GM18498 (cell line): ENCODE data around the gene C6orf15.

Experiments used
- ATAC-seq: cut with Tn5 transposase; IDR thresholded peaks from one replicate; pipeline ENCODE4 v1.9.1; 2021; ENCODE audit warnings: mild to moderate bottlenecking, moderate library complexity; ENCODE audit not compliant: unreplicated experiment

C6orf15 gene

DNA sequence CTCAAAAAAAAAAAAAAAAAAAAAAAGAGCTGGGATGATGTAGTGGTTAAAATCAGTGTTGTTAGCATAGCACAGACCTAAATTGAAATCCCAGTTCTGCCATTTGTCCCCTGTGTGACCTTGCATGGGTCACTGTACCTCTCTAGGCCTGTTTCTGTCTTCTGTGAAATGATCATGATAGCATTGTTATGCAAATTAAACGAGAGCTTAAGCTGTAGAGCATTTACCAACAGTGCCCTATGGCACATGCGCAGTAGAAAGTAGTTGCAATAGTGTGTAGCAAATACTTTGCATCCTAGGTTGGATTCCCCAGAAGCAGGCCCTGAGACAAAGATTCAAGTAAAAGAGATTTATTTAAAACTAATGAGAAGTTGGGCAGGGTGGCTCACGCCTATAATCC is 19.2 kb upstream of the C6orf15 start:
- no peak for ATAC-seq

DNA sequence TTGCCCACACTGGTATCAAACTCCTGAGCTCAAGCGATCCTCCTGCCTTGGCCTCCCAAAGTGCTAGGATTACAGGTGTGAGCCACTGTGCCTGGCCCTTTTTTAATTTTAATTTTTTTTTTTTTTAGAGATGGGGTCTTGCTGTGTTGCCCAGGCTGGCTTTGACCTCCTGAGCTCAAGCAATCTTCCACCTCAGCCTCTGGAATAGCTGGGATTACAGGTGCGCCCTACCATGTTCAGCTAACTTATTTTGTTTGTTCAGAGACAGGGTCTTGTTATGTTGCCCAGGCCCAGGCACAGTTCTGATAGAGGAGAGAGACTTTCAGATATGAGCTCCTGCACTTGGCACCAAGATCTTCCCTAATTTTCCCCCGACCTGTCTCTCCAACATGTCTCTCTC is 18.4 kb upstream of the C6orf15 start:
- no peak for ATAC-seq

DNA sequence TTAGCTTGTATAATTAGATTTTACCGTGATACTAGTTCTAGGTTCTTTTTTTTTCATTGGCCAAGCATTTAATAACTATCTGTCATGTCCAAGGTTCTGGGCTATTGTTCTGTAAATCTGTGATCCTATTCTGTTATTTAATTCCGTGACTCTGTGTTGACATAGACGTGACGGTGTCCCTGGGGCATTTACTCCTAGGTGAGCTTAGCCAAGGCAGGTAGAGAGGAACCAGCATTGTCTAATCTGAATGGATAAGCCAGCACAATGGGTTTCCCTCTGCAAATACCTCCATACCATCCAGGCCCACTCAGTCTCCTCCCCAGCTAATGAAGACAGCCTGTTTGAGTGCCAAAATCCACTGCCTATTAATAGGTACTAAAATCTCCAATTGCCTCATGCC is 16.8 kb upstream of the C6orf15 start:
- no peak for ATAC-seq

DNA sequence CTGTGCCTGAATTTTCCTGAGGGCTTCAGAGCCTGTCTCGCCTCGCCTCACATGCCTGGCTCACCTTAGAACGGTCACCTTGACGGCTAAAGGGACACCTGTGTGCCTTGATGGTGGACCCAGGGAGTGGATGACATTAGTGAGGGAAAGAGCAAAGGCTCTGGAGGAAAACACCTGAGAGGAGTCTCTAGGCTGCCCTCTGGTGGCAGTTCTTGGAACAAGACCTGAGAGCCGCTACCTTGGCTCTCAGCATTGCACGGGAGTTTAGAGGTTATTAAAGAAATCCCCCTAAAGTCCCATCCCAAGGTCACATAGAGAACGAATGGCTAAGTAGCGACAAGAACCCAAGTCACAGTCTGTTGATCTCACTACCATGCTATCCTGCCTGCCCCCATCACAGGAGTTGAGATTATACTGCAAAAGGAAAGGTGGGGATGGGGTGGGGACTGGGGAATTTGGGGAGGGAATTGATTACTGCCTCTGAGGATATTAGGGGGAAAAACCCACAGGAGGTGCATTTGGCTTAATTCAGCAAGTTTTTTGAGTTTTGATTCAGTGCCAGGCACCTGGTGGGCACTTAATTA is 15.8 kb upstream of the C6orf15 start:
- ATAC-seq, result no peak

DNA sequence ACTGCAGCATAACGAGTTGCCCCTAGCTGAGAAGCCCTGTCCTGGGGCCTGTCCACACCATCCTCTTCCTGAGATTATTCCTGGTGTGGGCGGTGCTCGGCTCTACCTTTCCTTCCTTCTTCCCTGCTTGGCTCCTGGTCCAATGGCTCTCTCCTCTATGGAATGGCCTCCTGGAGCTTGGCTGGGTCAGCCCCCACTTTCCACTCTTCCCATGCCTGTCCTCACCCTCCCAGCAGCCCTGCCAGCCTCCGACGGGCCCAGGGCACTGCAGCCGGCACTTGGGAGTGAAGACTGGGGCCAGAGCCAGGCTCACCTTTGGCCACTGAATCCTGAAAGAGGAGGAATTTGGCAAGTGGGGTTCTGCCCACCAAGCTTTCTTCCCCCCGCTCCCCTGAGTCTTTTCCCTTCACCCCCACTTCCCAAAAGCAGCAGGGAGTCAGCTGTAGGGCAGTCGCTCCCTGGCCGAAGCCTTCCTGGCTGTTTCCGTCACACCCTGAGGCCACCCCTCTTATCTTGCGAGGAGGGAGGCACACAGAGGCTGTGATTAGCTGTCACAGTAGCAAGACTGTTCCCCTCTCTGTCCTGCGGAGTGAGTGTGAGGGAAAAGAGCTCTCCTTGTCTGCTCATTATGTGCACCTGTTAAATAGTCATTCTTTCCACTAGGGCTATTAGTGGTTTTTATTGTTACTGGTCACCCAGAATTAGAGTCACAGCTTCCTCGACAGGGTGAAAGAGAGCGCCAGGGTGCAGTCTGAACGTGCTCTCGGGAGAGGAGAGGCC is 14.2 kb upstream of the C6orf15 start:
- ATAC-seq, result no peak

DNA sequence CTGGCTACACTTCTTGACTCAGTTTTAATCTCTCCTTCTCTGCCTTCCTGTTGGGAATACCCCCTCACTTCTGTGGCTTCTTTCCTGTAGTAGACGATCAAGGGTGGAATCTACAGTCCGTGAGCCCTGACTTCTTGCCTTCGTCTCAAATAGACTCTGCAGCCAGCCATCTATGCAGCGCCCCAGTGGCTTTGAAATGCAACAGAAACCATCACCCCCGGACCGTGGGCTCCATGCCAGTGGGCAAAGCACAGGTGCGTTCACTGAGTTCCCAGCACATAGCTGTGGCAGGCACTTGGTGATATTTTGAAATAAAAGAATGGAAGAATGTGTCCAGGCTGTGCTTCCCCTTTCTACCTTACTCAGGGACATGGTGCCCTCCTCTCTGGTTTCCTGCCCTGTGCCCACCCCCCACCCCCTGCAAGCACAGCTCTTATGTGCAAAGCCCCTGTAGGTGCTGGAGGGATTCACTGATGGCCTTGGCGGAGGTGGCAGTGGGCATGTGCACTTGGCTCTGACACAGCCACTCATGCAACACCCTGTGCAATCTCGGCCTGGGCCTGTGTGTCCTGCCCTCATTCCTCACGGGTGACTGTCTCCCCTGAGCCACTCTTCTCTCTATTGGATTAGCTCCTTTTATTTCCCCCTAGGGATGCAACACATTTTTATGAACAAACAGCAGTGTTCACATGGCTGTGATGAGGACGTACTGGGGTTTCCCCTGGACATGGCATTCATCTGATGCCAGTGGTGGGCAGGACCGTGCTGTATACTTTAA is 13.4 kb upstream of the C6orf15 start:
- ATAC-seq, result no peak

DNA sequence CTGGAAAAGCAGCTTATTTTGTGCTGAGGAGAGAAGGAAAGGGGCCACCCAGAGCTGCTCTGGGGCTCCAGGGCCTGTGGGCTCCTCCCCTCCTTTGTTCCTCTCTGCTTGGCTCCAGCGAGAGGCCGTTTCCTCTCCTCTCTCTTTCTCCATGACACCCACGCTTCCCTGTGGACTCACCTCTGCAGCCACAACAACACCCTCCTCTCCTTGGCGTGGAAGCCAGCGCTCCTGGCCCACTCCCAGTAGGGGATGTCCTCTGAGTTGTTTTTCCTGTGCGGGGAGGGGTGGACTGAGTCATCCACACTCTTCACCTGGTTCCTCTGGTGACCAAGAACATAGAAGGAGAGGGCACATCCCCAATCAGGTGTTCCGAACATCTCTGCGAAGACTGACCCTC is 12.8 kb upstream of the C6orf15 start:
- ATAC-seq, result no peak

DNA sequence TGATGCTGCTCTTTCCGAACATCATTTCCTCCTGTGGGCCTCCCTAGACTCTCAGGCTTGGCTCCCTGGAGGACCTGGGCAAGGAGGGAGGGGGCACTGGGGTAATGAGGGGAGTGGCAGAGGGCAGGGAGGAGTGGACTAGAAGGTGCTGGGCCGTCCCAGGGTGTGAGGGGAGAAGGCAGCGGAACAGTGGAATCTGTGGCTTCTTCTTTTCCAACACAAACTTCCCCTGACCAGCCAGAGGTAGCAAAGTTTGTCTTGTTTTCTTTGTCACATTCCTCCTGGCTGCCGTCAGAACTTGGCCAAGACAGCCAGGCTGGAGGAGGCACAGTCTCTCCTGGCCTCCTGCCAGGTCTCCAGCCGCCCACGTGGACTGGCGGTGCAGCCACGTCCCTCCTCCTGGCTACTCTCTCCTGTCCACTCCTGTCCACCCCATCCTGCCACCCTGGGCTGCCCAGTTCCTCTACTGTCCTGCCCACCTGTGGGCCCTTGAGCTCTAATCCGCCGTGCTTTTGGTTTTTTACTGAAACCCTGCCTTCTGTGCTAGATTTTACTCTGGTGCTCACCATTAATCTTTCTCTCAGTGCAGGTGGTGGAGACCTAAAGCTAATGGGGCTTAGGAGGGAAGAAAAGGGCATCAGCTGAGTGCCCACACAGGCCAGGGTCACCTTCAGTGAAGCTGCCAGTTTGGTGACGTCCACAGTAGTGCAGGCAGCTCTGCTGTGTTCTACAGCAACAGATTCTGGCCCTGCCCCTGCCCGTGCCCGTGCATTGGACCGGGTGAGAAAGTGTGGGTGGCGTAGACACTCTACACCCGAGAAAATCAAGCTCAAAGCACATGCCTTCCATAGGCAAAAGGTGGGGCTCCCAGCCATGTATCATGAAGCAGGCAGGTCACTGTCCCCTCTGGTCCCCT is 10.7 kb upstream of the C6orf15 start:
- ATAC-seq, result no peak

DNA sequence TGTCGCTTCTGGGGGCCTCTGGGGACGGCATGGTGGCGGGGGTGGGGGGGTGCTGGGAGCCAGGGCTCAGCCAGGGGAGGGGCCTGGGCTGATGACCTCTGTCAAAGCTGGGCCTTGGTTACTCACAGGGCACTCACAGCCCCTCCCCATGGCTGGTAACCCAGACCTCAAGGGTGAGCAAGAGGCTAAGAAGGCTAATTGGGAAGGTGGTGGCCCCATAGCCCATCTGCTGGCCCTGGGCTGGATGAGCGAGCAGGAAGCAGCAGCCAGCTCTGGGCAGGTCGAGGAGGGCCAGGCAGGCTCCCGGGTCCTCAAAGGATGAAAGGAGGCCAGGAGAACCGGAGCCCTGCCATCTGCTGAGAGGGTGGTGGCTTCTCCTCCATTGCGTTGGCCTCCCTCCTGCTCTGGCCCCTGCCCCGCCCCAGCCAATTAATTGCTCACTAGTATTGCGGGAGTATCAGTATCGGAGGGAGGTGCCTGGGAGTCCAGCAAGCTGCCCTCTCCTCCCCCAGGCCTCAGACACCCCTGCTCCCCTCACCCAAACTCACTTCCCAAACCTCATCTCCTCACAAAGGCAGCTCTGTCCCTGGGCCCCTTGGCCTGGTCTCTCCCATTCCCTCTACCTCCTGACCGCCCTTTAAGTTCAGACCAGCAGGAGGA is 8.9 kb upstream of the C6orf15 start:
- no peak for ATAC-seq

DNA sequence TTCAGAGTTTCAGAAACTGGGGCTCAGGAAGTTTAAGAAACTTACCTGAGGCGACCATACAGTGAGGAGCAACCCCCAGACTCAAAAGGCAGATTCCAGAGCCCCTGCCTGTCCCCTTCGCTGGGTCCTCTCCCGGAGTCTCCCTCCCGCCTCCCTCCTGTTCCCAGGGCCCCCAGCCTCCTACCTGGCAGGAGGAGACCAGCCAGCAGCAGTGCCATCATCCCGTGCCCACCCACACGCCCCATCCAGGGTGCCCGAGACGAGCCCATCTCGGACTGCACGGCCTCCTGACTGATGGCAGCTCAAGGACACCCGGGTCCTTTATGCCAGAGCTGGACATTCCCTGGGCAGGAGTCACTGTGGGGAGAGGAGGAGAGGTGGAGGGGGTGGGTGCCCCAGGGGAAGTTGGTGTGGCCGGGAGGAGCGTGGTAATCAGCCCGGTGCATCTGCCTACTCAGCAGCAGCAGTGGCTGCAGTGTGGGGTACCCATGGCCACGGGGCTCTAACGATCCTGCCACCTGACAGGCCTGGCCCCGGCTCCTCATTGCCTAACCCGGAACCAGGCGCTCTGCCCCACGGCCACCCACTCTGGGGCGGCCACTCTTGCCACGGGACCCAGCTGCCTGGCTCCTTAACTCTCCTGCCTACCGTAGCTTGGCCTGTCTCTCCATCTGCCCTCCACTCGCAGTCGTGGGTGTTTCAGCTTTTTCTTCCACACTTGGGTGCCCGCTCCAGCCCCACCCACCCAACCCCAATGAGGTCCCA is 8.0 kb upstream of the C6orf15 start, which contains the start of gene CDSN:
TSS of gene CDSN (minus strand) at position 296 of the 765 bp plus-strand sequence. CDS start at position 269, 27 bp downstream.
- ATAC-seq, result no peak

DNA sequence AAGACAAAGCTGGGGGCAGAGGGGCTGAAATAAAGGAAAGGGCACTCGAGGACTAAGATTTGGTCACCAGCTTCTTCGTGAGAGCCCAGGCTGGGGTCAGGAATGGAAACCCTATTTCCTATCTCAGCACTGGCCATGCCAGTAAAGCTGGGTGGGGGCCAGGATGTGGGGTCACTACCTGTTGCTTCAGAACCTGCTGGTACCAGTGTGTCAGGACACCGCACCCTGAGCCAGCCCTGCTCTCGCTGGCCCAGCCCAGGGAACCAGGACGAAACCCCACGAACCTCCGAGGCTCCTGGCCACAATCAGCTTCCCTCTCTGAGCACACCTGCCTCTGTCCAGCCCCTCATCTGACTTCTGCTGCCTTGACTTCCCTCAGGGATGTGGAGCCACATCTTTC is 5.8 kb upstream of the C6orf15 start:
- no peak for ATAC-seq

DNA sequence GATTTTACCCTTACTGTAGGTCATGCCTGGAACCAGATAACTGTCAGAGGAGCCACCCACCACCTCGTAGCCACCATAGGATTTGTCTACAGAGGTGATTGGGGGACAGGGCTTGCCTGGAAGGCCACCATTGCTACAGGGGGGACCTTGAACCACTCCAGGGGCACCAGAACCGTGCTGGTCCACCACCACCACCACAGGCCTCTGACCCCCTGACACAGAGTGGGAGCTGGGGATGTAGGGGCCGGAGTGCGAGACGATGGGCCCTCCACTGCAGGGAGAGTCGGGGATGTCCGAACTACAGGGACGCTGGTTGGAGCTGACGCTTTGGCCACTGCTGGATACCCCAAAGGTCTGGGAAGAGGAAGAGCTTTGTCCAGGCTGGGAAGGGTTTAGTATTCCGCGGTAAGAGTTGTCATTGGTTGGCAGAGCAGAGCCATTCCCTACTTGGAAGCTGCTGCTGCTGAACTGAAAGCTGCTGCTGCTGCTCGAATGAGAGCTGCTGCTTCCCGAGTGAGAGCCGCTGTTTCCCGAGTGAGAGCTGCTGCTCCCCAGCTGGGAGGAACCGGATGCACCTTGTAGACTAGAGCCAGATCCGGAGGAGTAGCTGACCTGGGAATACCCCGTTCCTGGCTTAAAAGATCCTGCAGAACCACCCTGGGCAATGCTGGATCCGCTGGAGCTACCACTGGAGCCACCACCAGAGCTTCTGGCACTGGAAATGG is 4.4 kb upstream of the C6orf15 start:
- ATAC-seq, result no peak

DNA sequence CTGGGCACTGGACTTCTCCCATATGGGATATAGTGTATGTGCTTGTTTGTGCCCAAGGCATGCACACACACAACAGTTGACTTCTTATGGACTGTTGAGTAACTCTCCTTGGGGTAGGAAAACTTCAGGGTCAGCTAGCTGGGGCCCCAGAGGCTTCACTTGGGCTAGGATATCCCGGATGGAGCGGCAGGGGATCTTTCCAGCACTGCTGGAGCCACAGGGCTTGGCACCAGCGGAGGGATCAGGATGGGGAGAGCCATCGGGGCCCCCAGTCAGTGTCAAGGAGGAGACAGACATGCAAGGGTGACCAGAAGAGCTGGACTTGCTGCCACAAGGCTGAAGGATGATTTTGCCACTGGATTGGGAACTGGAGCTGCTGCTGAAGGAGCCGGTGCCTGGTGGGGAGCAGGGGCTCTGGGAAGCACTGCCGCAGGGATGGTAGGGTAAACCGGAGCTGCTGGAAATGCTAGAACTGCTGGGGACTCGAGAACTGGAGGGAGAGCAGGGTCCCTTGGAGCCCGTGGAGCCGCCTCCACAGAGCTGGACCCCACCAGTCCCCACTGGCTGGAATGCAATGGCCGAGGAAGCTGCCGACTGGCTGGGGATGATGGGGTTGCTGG is 3.7 kb upstream of the C6orf15 start:
- no peak for ATAC-seq

DNA sequence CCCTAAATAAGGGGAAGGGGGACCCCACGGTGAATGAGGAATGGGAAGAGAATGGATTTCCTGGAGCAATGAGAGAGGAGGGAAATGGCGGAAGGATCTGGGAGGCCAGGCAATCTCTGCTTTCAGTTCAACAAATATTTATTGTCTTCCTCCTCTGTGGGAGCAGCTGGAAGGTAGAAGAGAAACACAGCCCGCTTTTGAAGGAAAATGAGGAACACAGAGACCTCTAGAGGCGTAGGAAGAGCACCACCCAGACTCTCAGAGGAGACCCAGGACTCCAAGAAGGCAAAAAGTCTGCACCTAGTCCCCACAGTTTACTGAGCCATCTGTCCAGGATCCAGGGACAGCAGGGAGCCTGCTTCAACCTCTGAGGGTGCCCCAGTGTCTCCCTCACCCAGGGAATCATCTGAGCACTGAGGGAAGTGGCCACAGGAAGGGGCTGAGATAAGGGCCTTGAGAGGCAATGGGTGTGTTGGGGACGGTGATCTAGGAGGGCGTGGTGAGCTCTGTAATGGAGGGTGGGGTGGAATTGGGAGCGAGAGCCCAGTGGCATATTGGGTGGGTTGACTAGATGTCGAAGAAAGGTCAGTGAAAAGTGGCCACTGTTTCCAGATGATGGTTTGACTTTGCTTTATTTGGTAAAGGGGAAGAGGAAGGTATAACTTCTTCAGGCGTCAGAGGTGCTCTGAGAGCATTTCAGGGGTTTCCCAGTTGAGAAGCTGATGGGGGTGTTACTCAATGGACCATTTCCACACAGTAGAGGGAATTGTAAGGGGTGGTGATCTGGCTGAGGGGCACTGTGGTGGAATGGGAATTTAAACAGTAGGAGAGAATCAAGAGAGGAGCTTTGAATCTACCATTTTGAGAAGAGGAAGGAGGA is 2.8 kb upstream of the C6orf15 start:
- ATAC-seq, result no peak

DNA sequence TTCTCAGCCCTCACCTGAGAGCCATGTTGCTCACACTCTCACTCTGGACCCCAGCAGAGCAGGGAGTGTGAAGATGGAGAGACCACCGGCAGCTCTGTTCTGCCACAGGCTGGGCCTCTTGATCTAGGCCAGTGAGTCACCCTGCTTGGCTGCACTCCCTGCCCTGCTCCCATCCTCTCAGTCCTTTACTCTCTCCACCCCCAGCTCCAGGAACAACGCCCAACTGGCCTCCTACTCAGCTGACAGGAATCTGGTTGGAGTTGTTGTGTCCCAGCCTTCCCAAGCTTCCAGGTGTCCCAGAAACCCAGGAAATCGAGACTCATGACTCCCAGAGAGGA is 2.1 kb upstream of the C6orf15 start, which contains the start of gene PSORS1C1:
TSS of gene PSORS1C1 (plus strand) at position 260 of the 338 bp plus-strand sequence. CDS start 14,833 bp downstream, outside the sequence.
- ATAC-seq, result no peak

DNA sequence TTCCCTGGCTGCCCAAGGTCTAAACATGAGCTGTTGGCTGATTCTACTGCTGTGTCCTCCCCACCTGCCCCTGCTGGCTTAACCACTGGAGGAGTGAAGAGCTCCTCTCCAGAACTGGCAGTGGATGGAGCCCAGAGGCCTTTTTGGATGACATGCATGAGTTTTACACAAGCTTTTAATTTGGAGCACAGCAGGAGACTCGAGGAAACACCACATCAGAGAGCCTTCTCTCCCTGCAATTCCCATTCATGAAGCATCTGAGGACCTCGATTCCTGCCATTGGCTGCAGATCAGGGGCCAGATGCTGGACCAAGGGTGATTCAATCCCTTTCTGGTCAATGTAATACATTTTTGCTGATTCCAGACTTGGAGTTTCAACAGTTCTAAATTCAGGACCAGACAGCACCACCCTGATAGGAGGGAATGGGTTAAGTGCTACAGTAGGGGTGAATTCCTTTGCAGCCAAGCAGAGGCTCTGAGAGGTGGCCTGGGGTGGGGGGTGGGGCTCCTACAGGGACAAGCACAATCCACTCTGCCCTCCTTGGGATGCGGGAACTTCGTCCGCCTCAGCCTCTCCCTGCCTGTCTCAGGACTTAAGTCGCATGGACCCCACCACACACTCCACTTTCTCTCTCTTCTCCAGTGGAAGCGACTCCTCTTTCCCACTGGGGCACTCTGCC is 1.6 kb upstream of the C6orf15 start:
- no peak for ATAC-seq

DNA sequence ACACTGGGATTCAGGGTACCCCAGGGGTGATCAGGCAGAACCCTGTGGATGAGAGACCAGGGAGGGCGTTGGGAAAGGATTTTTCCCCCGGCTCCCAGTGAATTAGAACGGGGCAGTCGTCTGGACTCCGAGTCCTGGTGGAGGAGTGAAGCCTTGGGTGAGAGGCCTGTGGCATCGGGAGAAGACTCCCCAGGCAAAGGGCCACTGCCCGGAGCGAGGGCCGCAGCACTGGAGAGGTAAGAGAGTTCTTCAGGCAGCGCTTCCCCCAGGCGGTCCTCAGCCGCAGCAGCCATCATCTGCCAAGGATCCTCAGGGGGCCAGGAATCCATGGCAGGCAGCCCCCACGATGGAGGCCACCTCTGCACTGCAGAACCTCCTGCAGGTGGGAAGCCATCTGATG is 663 bp downstream of the C6orf15 start:
- no peak for ATAC-seq
